OCI-LY1 (cell line): Measurements from ENCODE around the gene CAPN12.

Experiments used
- EZH2 ChIP-seq: fragments of 200-600 bp; sonication (generic), shearing (Covaris generic); IDR thresholded peaks from 2 replicates; pipeline ENCODE4 v1.8.0; 2017; ENCODE audit warnings: borderline replicate concordance, mixed run types, mild to moderate bottlenecking, antibody characterized with exemption, low read length, moderate library complexity, mixed read lengths
- TF ChIP-seq, protein P1 (sequence below): fragments of 200-600 bp; sonication (generic), shearing (Covaris generic); IDR thresholded peaks from 2 replicates; pipeline ENCODE4 v1.5.1; 2017; ENCODE audit warnings: mild to moderate bottlenecking, antibody characterized with exemption, low read length, moderate library complexity, mixed read lengths

DNA sequence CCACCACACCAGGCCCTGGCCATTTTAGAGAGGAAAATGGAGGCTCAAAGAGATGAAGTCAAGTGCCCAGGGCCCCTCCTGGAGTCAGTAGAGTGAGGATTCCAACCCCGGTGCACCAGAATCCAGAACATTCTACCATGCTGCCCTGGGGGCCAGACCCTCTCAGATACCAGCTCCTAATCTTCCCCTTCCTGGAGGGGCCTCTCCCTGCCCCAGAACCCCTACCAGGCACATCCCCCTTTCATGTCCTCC lies 11.1 kb downstream of the CAPN12 start:
- no peak for TF ChIP-seq EZH2
- TF ChIP-seq, protein P1, sequence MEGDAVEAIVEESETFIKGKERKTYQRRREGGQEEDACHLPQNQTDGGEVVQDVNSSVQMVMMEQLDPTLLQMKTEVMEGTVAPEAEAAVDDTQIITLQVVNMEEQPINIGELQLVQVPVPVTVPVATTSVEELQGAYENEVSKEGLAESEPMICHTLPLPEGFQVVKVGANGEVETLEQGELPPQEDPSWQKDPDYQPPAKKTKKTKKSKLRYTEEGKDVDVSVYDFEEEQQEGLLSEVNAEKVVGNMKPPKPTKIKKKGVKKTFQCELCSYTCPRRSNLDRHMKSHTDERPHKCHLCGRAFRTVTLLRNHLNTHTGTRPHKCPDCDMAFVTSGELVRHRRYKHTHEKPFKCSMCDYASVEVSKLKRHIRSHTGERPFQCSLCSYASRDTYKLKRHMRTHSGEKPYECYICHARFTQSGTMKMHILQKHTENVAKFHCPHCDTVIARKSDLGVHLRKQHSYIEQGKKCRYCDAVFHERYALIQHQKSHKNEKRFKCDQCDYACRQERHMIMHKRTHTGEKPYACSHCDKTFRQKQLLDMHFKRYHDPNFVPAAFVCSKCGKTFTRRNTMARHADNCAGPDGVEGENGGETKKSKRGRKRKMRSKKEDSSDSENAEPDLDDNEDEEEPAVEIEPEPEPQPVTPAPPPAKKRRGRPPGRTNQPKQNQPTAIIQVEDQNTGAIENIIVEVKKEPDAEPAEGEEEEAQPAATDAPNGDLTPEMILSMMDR = no peak
